GM06990 (cell line): ENCODE measurements around the gene TTLL5.

ENCODE experiments used
- DNase-seq: peaks from one replicate; pipeline ENCODE4 v3.0.0-alpha.2; 2011; ENCODE audit not compliant: insufficient read length; ENCODE audit errors: extremely low read depth
- H3K27me3 ChIP-seq: replicated peaks from 2 replicates; pipeline ENCODE4 v1.6.0; 2011; ENCODE audit warnings: low read length; ENCODE audit not compliant: control insufficient read depth, insufficient read depth
- H3K36me3 ChIP-seq: 2 replicates; pipeline ENCODE4 v1.5.1; 2011; ENCODE audit warnings: low read length; ENCODE audit not compliant: control insufficient read depth, insufficient read depth
- H3K4me3 ChIP-seq: replicated peaks from 2 replicates; pipeline ENCODE4 v1.5.1; 2011; ENCODE audit warnings: low read depth, mild to moderate bottlenecking, control low read depth, low read length
- TF ChIP-seq, protein P1 (sequence below): IDR thresholded peaks from 2 replicates; pipeline ENCODE4 v1.5.1; 2011; ENCODE audit warnings: low read length, control low read depth, mild to moderate bottlenecking, inconsistent platforms; ENCODE audit not compliant: insufficient read depth, poor library complexity, severe bottlenecking

The TTLL5 gene

DNA sequence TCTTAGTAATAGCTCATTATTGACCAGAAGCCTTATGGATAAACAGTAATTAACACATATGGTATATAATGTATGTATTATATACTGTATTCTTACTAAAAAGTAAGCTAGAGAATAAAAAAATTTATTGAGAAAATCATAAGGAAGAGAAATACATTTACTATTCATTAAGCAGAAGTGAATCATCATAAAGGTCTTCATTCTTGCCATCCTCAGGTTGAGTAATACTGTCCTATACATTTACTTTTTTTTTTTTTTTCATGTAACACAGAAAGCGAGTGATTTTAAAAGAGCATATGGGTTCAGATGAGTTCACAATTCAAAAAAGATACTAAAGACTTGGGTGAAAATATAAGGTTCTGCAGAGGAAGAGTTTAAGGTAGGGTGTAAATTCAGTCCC lies 168.3 kb downstream of the TTLL5 start:
- Histone ChIP-seq H3K36me3 (no peaks in the 10 kb centered on the region; the same call in 1 of the 2 replicates), H3K27me3 (no peaks in the 10 kb centered on the region), H3K4me3 (no peak overlapping the region)
- no peak for DNase-seq
- TF ChIP-seq, protein P1, sequence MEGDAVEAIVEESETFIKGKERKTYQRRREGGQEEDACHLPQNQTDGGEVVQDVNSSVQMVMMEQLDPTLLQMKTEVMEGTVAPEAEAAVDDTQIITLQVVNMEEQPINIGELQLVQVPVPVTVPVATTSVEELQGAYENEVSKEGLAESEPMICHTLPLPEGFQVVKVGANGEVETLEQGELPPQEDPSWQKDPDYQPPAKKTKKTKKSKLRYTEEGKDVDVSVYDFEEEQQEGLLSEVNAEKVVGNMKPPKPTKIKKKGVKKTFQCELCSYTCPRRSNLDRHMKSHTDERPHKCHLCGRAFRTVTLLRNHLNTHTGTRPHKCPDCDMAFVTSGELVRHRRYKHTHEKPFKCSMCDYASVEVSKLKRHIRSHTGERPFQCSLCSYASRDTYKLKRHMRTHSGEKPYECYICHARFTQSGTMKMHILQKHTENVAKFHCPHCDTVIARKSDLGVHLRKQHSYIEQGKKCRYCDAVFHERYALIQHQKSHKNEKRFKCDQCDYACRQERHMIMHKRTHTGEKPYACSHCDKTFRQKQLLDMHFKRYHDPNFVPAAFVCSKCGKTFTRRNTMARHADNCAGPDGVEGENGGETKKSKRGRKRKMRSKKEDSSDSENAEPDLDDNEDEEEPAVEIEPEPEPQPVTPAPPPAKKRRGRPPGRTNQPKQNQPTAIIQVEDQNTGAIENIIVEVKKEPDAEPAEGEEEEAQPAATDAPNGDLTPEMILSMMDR, result no peak

DNA sequence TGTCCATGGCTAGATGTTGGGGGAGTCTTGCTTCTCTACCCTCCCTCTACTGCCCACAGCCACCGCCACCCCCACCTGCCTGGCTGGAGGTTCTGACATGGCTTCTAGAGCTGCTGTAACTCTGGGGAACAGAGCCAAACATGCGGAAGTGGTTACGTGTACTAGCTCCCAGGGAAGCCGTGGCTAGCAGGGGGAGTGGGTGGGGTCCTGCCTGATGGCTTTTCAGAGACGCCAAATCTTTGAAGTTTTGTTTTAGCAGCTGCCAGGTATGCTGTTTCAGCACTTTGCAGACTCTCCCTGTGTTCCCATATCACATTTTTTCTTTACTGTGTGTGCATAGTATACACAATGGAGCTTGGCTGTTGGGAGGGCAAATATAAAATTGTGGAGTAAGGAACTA lies 170.4 kb downstream of the TTLL5 start:
- TF ChIP-seq, protein P1, result no peak
- H3K36me3 ChIP-seq, result no peaks in the 10 kb centered on the region; the same call in 1 of the 2 replicates
- H3K4me3 ChIP-seq, result no peak overlapping the region
- DNase-seq, result no peak
- no peaks in the 10 kb centered on the region for H3K27me3 ChIP-seq

DNA sequence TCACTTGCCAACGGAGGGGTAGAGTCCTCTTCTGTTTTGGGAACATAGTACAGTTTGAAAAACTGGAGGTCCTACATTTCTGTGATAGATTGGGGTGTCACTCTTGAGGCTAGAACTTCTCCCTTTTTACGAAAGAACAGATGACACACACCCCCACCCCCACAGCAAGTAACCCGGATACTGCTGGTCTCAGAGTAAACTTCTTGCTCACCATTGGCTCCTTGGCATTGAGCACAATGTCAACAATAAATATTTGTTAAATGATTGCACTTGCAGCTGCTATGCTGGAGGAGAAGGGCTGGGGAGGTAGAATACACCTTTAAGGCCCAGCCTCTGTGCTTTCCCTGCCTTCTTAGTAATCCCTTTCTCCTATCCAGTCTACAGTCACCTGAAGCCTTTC lies 170.9 kb downstream of the TTLL5 start:
- TF ChIP-seq, protein P1, result no peak
- Histone ChIP-seq H3K27me3 (no peaks in the 10 kb centered on the region), H3K4me3 (no peak overlapping the region), H3K36me3 (no peaks in the 10 kb centered on the region; the same call in 1 of the 2 replicates)
- no peak for DNase-seq

DNA sequence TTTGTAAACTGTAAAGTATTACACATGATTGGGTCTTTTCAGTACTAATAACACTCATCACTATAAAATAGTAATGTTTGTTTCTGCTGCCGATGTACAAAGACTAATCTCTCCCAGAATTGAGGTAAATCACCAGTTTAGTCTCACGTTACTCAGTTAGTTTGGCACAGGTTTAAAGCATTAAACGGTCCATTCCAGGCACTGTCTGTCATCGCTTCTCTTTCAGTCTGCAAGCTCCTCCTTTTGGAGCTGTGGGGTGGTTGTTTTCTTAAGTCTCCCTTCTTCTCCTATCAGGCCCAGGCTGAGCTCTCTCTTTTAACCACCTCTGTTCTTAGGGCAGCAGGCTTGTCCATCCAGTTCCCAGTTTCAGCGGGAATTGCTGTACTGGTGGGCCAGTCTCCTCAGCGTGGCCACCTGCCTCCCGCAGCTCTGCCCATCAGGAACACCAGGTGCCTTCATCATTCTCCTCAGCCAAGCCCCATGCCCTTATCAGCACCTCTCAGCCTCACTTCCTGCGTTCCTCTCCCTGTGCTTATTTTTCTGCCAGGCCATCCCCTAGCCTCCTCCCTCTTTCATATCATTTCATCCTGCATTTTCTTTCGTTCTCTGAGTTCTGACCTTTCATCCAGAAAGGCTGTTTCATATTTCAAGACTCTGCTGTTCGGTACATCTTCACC lies 171.7 kb downstream of the TTLL5 start:
- no peak overlapping the region for H3K4me3 ChIP-seq
- no peaks in the 10 kb centered on the region; the same call in 1 of the 2 replicates for H3K36me3 ChIP-seq
- H3K27me3 ChIP-seq, result no peaks in the 10 kb centered on the region
- no peak for DNase-seq
- TF ChIP-seq, protein P1, result no peak

DNA sequence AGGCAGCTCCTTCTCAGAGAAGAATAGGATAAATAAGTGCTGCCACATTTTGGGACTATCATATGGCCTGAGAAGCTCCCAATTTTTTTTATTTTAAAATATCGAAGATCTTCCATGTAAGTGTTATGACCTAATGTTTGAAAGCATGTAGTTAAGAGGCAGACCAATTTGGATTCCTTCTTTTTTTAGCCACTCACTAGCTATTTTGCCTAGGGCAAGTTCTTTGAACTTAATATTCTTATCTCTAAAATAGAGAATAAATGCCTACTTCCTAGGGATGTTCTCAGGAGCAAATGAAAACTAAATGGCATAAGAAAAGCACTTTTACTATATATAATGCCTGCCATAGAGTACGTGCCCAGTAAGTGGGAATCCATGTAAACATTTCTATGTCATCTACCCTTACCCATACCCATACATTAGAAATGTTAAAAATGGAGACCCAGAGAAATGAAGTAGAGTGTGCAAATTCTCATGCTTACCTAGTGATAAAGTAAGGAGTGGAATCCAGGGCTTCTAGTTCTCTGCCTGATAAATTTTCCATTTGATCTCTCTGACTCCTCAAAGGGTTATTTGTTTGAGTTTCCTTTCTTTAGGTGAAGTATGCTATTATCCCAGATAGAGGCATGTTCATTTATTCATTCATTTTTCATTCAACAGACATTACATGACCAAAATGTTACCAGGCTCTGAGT lies 172.4 kb downstream of the TTLL5 start:
- TF ChIP-seq, protein P1, result no peak
- DNase-seq, result no peak
- Histone ChIP-seq H3K4me3 (no peak overlapping the region), H3K36me3 (no peaks in the 10 kb centered on the region; the same call in 1 of the 2 replicates), H3K27me3 (no peaks in the 10 kb centered on the region)
